Raji (cell line): ENCODE results near the gene IGF2BP2.

Experiments
- POLR2A ChIP-seq: IDR thresholded peaks from 2 replicates; pipeline ENCODE4 v1.6.1; 2011; ENCODE audit warnings: low read depth, low read length, control low read depth; ENCODE audit not compliant: insufficient read depth

The IGF2BP2 gene

GRCh38 chr3:185846037-185846436 lies 21.2 kb upstream of the IGF2BP2 start:
- TF ChIP-seq POLR2A: no peak

DNA sequence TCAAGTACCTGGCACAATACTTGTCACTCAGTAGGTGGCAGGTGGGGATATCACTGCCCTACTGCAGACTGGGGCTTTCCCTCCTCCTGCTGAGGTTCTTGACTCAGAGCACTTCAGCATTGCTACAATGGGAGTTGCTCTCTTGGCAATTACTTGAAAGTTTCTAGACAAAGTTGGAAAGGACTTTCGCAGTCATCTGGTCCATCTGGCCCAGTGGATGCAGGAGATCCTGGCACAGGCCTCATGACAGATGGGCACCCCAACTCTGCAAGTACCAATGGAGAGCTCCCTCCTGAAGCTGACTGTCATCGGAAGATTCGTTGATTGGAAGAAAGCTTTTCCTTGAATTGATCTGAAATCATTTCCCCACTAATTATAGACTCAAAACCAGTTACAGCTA lies 19.2 kb upstream of the IGF2BP2 start:
- no peak for TF ChIP-seq POLR2A

GRCh38 chr3:185843635-185844034 lies 18.8 kb upstream of the IGF2BP2 start:
- no peak for TF ChIP-seq POLR2A

GRCh38 chr3:185843126-185843525 lies 18.3 kb upstream of the IGF2BP2 start:
- TF ChIP-seq POLR2A: no peak

- TF ChIP-seq POLR2A: no peak
Measured at GRCh38 chr3:185842241-185842640, 17.4 kb upstream of the IGF2BP2 start.

DNA sequence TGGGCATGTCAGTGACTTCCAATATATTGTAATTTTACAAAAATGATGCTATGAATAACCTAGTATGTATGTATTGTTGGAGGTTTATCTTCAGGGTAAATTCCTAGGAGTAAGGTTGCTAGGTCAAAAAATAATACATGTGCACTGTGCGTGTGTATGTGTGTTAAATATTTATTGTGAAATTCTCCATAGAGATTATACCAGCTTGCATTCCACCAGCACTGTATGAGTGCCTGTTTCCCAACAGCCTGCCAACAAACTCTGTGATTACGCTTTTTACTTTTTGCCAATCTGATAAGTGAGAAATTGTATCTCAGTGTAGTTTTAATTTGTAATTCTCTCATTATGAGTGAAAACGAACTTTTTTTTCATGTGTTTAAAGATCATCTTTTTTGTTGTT lies 12.6 kb upstream of the IGF2BP2 start:
- TF ChIP-seq POLR2A: no peak

GRCh38 chr3:185831990-185832389 lies 7.1 kb upstream of the IGF2BP2 start:
- no peak for TF ChIP-seq POLR2A

GRCh38 chr3:185831195-185831594 lies 6.4 kb upstream of the IGF2BP2 start:
- TF ChIP-seq POLR2A: no peak

DNA sequence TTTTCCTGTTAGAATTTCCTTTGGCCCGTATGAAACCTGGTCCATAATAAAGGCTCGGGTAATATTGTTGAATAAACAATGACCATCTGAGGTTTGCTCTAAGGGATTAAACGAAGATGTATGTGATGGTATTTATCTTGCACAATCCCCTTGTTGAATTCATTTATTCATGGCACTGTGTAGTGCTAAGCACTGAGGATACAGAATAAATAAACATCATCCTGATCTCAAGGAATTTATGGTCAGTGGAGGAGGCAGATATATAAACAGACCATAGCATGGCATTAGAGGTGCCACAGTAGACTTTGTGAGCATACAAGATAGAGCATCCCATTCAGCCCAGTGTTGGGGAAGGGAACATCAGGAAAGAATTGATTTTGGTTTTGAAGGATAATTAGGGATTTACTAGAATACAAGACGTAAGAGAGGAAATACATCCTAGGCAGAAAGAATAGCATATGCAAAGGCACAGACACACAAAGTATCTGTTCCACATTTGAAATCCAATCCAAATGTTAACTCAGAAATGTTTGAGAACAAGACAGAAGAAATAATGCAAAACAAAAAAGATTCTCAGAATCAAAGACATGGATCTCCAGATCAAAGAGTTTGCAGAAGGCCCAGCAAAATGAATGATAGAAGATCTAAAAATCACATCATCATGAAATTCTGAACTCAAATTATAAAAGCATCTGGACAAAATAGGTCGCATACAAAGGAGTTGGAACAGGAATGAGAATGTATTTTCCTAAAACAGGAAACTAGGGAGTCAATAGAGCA lies 5.4 kb upstream of the IGF2BP2 start:
- TF ChIP-seq POLR2A: no peak

DNA sequence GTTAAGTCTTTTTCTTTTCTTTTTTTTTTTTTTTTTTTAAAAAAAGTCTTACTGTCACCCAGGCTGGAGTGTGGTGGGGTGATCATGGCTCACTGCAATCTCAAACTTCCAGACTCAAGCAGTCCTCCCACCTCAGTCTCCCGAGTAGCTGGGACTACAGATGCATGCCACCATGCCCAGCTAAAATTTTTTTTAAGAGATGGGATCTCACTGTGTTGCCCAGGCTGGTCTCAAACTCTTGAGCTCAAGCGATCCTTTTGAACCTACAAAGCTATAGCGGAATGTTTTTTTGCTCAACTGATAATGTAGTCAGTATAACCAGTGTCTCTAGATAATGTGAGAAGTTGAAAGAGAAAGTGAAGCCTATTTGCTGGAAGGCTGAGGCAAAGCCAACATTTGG lies 3.9 kb upstream of the IGF2BP2 start:
- TF ChIP-seq POLR2A: no peak

DNA sequence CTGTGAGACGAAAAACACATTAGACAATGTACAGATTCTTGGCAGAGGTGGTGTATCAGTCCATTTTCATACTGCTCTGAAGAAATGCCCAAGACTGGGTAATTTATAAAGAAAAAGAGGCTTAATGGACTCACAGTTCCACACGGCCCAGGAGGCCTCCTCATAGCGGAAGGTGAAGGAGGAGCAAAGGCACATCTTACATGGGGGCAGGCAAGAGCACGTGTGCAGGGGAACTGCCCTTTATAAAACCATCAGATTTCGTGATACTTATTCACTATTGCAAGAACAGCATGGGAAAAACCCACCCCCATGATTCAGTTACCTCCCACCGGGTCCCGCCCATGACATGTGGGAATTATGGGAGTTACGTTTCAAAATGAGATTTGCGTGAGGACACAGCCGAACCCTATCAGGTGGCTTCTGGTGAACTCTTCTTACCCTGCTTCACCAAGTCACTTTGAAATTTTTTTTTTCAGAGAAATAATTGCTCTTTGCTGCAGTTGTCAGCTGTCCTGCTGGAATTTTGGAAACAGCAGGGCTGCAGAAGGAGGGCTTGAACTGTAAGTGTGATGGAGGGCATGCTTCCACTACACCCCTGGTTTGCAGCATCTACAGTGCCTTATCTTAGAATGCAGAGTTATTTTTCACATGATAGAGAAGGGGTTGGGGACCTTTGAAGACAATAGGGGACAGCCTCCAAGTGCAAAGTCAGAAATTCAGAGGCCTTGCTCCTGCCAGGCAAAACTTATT lies 2.9 kb upstream of the IGF2BP2 start:
- no peak for TF ChIP-seq POLR2A

DNA sequence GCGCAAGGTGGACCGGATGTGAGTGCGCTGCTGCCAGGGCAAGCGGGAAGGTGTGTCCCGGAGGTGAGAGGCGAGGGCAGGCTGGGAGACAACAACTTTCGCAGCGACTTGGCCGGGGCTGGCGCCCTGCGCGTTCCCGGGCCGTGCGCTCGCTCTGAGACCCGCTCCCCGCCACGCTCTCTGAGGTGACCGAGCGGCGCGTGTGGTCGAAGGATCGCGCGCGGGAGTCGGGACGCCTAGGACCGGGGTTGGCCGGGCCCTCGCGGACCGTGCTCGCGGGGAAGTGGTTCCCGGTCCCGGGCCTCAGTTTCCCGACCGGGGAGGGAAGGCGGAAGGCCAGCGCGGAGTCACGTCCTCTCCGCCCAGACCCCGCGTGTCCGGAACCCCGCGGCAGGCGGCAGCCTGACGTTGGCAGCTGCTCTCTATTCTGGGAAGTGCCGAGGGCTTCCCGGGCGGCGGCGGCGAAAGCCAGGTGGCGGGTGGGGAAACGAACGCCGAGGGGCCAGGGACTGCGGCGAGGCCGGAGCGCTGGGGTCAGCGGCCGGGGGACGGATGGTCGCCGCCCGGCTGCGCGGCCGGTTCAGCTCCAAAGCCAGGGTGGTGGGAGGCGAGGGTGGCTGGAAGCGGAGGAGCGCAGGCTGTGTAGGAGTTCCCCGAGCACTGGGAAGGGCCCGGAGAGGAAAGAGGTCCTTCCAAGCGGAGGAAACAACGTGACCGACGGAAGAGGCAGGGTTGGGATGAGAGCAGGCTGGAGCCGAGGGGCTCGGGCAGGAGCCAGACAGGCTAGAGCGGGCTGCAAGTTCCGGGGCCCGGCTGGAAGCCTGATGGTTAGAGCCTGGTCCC lies 1.0 kb upstream of the IGF2BP2 start:
- no peak for TF ChIP-seq POLR2A

GRCh38 chr3:185824051-185825005 lies 514 bp downstream of the IGF2BP2 start:
- no peak for TF ChIP-seq POLR2A
